Left ventricle myocardium inferior (tissue), 1 donor: ENCODE results near the gene SF1. TPM values are rescaled to one million over a fixed set of nuclear protein-coding genes. Genes with fewer than 3 reads are reported as not detected.

Experiments used
- DNase-seq: peaks from one replicate; pipeline ENCODE4 v3.0.0-alpha.2; 2020
- H3K27ac ChIP-seq: fragments of 200-600 bp; replicated peaks from 2 replicates; pipeline ENCODE4 v1.8.0; 2021
- H3K27me3 ChIP-seq: fragments of 200-600 bp; 2 replicates; pipeline ENCODE4 v1.8.0; 2021; ENCODE audit warnings: low read depth
- H3K36me3 ChIP-seq: fragments of 200-600 bp; 2 replicates; pipeline ENCODE4 v1.8.0; 2021
- H3K4me1 ChIP-seq: fragments of 200-600 bp; 2 replicates; pipeline ENCODE4 v1.8.0; 2021
- H3K4me3 ChIP-seq: fragments of 200-600 bp; 2 replicates; pipeline ENCODE4 v1.8.0; 2021; ENCODE audit warnings: mild to moderate bottlenecking, moderate library complexity
- H3K9me3 ChIP-seq: fragments of 200-600 bp; replicated peaks from 2 replicates; pipeline ENCODE4 v1.8.0; 2021
- CTCF ChIP-seq: fragments of 200-600 bp; IDR thresholded peaks from 2 replicates; pipeline ENCODE4 v1.8.0; 2021; ENCODE audit warnings: antibody characterized with exemption, mild to moderate bottlenecking, borderline replicate concordance
- intact Hi-C: fragments of 100-400 bp; cut with micrococcal nuclease; formaldehyde crosslinking; loops from one replicate; pipeline ENCODE4 v1.11.0; 2022
- total RNA-seq: library from RNA; stranded (reverse); fragmentation: NEBNext Ultra II Directional; extraction: Animal tissue kit (Norgen Biotek cat#: 25700); gene quantifications from one replicate; pipeline ENCODE4 v1.2.1, GENCODE V29; 2021
- donor health status: DM: no; HTN: yes; CAD: no; lungs with severe emphysema.

Gene SF1
- total RNA-seq, 1 donor from 2014 or later: 188 TPM

GRCh38 chr11:64714666-64715065 lies 63.7 kb downstream of the SF1 start:
- no peak for DNase-seq
- Histone ChIP-seq H3K4me3 (no peak overlapping the region), H3K4me1 (peaks cover 8% of the 10 kb centered on the region), H3K36me3 (no peaks in the 10 kb centered on the region), H3K9me3 (no peaks in the 10 kb centered on the region), H3K27me3 (peaks cover 100% of the 10 kb centered on the region), H3K27ac (no peak overlapping the region)
- intact Hi-C loops: no loop called here
- TF ChIP-seq CTCF: no peak

Other genes with a start within 250 kb of the SF1 start
- not detected for gene SLC22A11, start 222.6 kb downstream of the SF1 start, total RNA-seq
- not detected for gene SLC22A12, start 187.3 kb downstream of the SF1 start, total RNA-seq
- gene NRXN2, start 55.3 kb downstream of the SF1 start, total RNA-seq: 0.71 TPM
- 21.1 TPM for gene RASGRP2, start 34.4 kb downstream of the SF1 start, total RNA-seq
- gene PYGM, start 18.6 kb downstream of the SF1 start, total RNA-seq: 89.5 TPM
- 7.5 TPM for gene MAP4K2, start 24.7 kb upstream of the SF1 start, total RNA-seq
- gene MEN1, start 32.0 kb upstream of the SF1 start, total RNA-seq: 8.7 TPM
- 1.1 TPM for gene CDC42BPG, start 66.1 kb upstream of the SF1 start, total RNA-seq
- gene EHD1, start 100.1 kb upstream of the SF1 start, total RNA-seq: 40.3 TPM
- 13.1 TPM for gene ATG2A, start 138.7 kb upstream of the SF1 start, total RNA-seq
- gene PPP2R5B, start 146.1 kb upstream of the SF1 start, total RNA-seq: 22.5 TPM
- not detected for gene GPHA2, start 157.4 kb upstream of the SF1 start, total RNA-seq
- not detected for gene MAJIN, start 193.6 kb upstream of the SF1 start, total RNA-seq
- 1.3 TPM for gene BATF2, start 218.4 kb upstream of the SF1 start, total RNA-seq
- gene ARL2, start 235.6 kb upstream of the SF1 start, total RNA-seq: 128 TPM
- gene SNX15, start 248.9 kb upstream of the SF1 start, total RNA-seq: 15.7 TPM